ENCODE measurements around the gene SLC29A3.
A peak's percentile ranks its signal among the peaks of the same experiment; 100 is the strongest.

Gene SLC29A3

DNA sequence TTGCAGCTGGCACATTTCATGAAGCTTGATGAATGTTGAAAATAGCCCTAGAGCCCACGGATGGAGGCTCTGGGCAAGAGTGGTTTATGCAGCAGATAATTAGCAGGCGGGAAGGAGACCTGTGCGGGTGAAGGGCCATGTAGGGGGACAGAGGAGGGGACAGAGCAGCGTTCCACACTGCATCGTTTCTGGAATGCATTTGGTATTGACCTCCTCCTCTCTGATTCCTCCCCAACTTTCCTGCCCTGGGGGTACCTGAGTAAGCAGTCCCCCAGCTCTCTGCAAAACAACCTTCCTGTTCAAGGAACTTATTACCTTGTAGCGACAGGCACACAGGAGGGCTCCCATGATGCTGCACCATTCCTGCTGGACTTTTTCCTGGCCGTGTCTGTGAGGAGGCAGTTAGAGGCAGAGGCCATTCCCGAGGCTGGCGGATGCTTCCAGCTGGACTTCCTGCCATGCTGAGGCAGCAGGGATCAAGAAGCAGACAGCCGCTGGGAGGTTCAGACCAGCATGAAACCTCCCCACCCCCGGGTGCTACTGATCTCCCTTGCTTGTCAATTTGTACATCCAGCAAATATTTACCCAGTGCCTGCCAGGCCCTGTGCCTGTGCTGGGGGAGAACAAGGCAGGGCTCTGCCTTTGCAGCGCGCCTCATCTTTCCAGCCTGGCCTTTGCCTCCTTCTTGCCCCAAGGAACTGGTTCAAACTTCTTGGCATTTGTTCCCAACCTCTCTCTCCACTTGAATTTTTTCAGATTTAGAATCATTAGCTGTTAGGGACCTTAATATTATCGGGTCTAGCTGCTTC, 28.7 kb downstream of the SLC29A3 start:
- no peak for TF ChIP-seq GATA2 (IDR thresholded peaks at IDR 0.05; ENCODE audit: low read depth, low read length)
- TF ChIP-seq GATA3 (IDR thresholded peaks at IDR 0.05; ENCODE audit: low read depth, low read length) = no peak

DNA sequence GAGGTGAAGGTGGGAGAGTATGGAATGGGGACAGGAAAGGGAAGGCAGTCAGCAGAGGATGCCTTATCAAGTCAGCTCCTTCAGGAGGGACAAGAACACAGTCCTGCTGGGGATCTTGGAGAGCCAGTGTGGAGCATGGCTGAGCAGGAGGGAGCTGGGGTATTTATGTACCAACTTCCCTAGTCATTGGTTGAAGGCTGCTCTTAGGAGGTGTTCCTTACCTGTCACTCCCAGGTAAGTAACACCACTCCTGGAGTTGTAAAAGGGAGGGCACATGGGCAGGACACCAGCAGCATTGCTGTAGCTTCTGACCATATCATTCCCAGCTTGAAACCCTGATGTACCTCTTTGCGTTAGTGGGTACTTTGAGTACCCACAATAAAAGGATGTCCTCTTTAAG, 29.8 kb downstream of the SLC29A3 start:
- TF ChIP-seq GATA3 (IDR thresholded peaks at IDR 0.05; ENCODE audit: low read depth, low read length) (no peak), GATA2 (IDR thresholded peaks at IDR 0.05; ENCODE audit: low read depth, low read length) (no peak)

DNA sequence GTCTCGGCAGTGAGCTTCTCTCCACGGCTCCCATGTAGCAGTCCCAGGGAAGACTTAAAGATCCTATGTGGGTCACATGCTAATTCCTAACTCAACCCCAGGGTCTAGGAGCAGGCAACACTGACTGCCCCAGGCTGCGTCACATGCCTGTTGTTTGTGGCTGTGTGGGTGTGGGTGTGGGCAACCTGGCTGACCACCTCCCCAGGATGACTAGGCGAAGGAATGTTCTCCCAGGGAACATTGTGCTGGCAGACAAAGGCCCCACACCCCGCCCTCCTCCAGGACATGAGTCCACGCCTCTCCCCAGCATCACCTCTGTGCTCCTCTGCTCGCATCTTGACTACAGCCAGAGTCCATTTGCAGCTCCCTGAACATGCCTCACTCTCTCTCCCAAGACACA, 30.3 kb downstream of the SLC29A3 start:
- TF ChIP-seq GATA2 (IDR thresholded peaks at IDR 0.05; ENCODE audit: low read depth, low read length) (no peak), GATA3 (IDR thresholded peaks at IDR 0.05; ENCODE audit: low read depth, low read length) (no peak)

DNA sequence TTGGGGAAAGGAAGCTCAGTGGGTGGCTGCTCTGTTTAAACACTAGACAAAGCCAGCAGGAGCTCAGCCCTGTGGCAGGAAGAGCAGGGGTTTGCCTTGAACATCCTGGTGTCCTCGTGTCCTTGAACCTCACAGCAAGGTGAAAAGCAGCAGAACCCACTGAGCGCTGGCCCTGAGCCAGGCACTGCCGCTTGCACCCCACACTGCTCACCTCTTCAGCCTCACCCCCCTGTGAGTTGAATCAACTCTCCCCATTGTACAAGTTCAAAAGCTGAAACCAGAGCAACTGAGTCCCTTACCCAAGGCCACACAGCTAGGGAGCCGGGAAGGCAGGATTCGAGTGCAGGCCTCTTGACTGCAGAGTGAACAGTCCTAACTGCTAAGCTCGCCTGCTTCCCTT, 32.0 kb downstream of the SLC29A3 start:
- TF ChIP-seq GATA2 (IDR thresholded peaks at IDR 0.05; ENCODE audit: low read depth, low read length) = no peak

DNA sequence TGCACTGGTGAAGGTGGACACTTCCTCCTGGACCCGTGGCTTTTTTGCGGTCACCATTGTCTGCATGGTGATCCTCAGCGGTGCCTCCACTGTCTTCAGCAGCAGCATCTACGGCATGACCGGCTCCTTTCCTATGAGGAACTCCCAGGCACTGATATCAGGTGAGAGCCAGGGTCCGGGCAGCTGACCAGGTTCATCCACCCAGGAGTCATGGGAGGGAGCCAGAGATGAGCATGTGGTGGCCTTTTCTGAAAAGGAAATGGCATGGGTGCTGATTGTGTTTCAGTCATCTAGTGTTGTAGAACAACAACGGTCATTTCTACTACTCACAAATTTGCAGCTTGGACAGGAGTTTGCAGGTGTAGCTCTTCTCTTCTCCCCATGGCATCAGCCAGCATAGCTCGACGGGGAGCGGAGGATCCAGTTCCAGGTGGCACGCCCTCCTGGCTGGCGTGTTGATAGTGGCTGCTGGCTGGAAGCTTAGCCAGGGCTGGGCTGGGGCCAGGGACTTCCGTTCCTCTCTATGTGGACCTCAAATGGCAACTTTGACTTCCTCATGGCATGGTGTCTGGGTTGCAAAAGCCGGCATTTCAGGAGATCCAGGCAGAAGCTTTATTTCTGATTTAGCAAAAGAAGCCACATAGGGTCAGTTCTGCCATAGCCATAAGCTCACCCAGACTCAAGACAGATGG, 32.7 kb downstream of the SLC29A3 start:
- TF ChIP-seq GATA3 (IDR thresholded peaks at IDR 0.05; ENCODE audit: low read depth, low read length) = no peak
- no peak for TF ChIP-seq GATA2 (IDR thresholded peaks at IDR 0.05; ENCODE audit: low read depth, low read length)

DNA sequence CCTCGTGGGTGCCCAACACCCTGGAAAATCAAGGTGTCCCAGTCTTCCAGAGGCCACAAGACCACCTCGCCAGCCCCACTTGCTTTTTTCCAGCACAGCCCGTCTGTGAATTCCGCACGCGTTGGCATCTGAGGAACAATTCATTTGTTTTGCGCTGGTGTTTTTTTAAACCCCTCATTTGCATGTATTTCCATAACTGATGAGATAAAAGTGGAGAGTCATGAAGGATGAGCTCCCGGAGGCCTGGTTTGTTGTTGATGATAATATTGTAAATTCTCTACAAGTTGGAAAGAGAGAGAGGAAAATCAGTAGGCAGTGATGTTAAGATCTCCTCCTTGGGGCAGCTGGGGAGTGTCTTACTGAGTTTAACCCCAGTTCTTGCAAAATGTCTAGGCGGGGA, 34.6 kb downstream of the SLC29A3 start:
- TF ChIP-seq GATA3 (IDR thresholded peaks at IDR 0.05; ENCODE audit: low read depth, low read length) (no peak), GATA2 (IDR thresholded peaks at IDR 0.05; ENCODE audit: low read depth, low read length) (no peak)

DNA sequence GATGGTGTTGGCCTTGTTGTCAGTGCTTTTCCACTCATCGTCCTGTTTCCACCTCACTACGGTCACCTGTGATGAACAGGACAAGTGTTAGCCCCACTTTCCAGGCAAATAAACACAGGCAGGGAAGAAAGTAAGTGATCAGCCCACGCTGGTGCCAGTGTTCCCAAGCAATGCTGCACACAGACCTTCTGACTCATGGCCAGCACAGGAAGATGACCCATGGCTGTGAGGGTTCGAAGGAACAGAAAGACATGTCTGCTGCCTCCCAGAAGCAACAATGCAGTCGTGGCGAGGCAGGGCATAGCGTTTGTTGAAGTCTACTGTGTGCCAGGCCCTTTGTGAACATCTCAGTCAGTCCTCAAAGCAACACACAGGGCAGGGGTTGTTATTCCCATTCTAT, 35.7 kb downstream of the SLC29A3 start:
- TF ChIP-seq GATA3 (IDR thresholded peaks at IDR 0.05; ENCODE audit: low read depth, low read length) (no peak), GATA2 (IDR thresholded peaks at IDR 0.05; ENCODE audit: low read depth, low read length) (no peak)

DNA sequence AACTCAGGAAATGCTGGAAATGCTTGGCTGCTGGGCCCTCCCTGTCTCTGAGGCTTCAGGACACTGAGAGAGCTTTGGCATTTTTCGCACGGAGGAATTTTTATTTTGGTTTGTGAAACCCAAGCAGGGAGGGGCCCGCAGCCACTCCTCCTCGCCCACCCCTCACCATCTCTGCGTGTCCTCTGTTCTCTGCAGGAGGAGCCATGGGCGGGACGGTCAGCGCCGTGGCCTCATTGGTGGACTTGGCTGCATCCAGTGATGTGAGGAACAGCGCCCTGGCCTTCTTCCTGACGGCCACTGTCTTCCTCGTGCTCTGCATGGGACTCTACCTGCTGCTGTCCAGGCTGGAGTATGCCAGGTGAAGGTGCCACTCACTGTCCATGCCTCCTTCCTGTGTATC, 36.8 kb downstream of the SLC29A3 start:
- TF ChIP-seq GATA3 (IDR thresholded peaks at IDR 0.05; ENCODE audit: low read depth, low read length) (no peak), GATA2 (IDR thresholded peaks at IDR 0.05; ENCODE audit: low read depth, low read length) (no peak)

DNA sequence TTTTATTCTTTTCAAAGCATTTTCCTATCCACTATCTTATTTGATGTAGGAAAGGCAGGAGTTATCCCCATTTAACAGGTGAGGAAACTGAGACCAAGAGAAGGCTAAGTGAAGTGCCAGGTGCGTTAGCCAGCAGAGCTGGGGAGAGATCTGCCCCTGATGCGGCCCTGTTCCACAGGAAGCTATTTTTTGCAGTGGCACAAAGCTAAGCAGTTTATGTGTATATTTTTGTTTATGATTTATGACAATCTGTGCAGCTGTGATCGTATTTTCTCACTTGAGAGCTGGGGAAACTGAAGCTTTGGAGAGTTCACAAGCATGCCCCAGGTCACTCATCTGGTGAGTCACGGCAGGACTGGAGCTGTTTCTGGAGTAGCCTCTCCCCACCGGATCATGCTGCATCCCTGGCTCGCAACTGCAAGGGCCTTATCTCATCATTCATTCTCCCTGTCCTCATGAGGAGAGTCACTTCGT, 38.8 kb downstream of the SLC29A3 start:
- TF ChIP-seq GATA3 (IDR thresholded peaks at IDR 0.05; ENCODE audit: low read depth, low read length) (no peak), GATA2 (IDR thresholded peaks at IDR 0.05; ENCODE audit: low read depth, low read length) (peak; percentile 75)

DNA sequence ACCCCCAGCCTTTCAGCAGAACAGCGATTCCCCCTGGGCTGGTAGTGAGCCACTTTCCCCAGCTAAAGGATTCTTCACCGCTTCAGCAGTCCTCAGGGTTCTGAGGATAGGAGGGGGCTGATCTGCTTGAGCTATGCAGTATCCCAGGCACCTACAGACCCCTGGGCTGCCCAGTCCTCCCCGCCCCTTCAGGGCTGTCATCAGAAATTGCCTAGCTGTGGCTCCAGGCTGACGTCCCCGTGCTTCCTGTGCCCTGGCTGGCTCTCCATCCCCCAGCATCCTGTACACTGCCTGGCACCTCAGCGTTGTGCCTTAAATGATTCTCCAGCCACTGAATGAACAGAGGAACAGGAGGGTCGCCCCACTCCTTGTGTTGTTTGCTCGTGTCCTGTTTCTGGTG, 39.2 kb downstream of the SLC29A3 start:
- TF ChIP-seq GATA2 (IDR thresholded peaks at IDR 0.05; ENCODE audit: low read depth, low read length) (no peak), GATA3 (IDR thresholded peaks at IDR 0.05; ENCODE audit: low read depth, low read length) (no peak)

DNA sequence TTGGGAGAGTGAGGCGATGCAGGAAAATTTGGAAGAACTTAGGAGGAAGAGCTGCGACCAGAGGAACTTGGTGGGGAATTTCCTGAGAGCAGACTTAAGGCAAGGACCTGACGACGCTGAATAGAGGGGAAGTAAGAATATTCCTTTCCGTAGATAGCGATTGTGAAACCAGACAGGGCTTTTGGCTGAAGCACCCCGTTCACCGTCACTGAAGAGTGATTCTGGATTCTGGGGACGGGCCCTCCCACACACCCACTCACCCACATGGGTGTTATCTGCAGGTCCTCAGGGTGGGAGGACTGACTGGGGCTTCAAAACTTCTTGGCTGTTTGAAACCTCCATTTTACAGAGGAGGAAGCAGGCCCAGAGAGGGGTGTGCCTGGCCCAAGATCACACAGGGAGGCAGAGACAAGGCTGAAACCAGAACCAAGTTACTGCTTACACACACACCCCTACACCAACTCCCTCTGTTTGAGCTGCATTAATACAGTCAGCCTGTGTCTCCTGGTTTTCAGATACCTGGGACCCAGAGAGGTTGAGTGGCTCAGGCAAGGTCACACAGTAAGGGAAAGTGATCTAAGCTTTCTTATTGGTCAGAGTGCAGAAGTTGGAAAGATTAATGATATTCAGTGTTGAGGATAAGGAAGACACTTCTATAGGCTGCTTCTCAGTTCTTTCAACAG, 40.4 kb downstream of the SLC29A3 start:
- no peak for TF ChIP-seq GATA3 (IDR thresholded peaks at IDR 0.05; ENCODE audit: low read depth, low read length)
- TF ChIP-seq GATA2 (IDR thresholded peaks at IDR 0.05; ENCODE audit: low read depth, low read length) = no peak

DNA sequence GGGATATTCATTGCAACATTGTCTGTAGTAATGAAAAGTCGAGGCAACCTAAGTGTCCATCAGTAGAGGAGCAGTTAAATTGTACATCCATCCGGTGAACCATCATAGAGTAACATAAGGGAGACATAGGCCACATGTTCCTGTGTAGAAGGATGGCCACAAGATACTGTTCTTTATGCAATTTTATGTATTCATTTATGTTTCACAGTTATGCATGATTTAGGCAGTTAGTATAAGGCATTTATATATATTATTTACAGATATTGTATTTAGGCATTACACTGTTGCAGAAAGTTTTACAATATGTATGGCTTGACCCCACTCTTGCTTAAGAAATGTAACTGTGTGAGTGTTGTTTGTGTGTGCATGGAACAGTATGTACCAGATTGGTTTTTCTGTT, 41.7 kb downstream of the SLC29A3 start:
- TF ChIP-seq GATA2 (IDR thresholded peaks at IDR 0.05; ENCODE audit: low read depth, low read length) = no peak
- TF ChIP-seq GATA3 (IDR thresholded peaks at IDR 0.05; ENCODE audit: low read depth, low read length) = no peak

DNA sequence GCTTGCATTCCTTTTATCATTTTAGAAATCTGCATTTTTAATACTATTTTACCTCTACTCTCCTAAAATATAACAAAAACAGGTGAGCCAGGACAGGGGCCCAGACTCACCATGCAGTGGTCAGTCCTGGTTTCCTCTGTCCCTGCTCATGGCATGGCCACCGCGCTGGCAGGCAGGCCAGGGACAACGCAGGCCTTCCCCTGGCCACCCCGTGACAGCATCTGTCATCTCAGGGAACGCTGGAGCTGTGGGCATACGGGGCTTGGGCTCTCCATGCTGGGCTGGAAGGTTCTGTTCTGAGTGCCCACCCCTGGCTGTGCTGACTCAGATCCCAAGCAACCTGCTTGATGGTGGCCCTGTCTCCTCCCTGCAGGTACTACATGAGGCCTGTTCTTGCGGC, 42.5 kb downstream of the SLC29A3 start:
- TF ChIP-seq GATA3 (IDR thresholded peaks at IDR 0.05; ENCODE audit: low read depth, low read length) = no peak
- TF ChIP-seq GATA2 (IDR thresholded peaks at IDR 0.05; ENCODE audit: low read depth, low read length) = no peak

DNA sequence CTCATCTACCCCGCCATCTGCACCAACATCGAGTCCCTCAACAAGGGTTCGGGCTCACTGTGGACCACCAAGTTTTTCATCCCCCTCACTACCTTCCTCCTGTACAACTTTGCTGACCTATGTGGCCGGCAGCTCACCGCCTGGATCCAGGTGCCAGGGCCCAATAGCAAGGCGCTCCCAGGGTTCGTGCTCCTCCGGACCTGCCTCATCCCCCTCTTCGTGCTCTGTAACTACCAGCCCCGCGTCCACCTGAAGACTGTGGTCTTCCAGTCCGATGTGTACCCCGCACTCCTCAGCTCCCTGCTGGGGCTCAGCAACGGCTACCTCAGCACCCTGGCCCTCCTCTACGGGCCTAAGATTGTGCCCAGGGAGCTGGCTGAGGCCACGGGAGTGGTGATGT, 43.1 kb downstream of the SLC29A3 start:
- TF ChIP-seq GATA2 (IDR thresholded peaks at IDR 0.05; ENCODE audit: low read depth, low read length) = no peak
- no peak for TF ChIP-seq GATA3 (IDR thresholded peaks at IDR 0.05; ENCODE audit: low read depth, low read length)

DNA sequence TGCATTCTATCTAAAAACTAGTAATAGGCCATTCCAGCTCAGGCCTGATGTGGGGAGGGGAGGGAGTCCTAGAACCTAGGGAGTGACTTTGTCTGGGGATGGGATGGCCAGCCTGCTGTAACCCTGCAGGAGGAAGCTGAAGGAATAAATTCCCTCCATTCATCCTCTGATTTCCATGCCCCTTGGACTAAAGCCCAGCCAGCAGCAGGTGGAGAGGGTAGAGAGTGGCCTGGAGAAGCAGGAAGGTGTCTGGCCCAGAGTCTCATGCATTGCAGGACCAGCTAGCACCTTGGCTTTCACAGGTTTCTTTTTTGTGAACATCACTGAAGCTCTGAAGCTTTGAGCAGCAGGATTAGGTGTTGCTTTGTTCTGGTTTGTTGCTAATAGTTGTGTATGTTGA, 44.9 kb downstream of the SLC29A3 start:
- TF ChIP-seq GATA3 (IDR thresholded peaks at IDR 0.05; ENCODE audit: low read depth, low read length) = no peak
- no peak for TF ChIP-seq GATA2 (IDR thresholded peaks at IDR 0.05; ENCODE audit: low read depth, low read length)
